ENCODE measurements around the gene EFNA3. TPM values are rescaled to one million over a fixed set of nuclear protein-coding genes. Genes with fewer than 3 reads are reported as not detected.
A peak's percentile ranks its signal among the peaks of the same experiment; 100 is the strongest.

Gene EFNA3
- total RNA-seq, 4 donors from 2014 or later = 3.4 to 7.9 (median 7.2) TPM

DNA sequence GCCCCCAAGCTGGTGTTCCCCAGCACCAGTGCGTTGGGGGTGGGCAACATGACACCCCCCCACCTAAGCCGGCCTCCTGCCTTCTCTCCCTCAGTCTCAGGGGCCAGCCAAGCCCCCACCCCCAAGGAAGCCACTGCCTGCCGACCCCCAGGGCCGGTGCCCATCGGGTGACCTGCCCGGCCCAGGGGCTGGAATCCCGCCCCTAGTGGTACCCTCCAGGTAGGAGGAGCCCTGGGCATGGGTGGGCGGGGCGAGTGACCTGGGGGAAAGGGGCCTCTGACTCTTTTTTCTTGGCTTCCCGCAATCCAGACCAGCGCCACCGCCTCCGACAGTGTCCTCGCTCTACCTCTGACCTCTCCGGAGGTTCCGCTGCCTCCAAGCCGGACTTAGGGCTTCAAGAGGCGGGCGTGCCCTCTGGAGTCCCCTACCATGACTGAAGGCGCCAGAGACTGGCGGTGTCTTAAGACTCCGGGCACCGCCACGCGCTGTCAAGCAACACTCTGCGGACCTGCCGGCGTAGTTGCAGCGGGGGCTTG is 16.4 kb upstream of the EFNA3 start:
- Histone ChIP-seq H3K9me3 (no peaks in the 10 kb centered on the region), H3K27ac (peak overlapping the region; percentile 89 to 93 (median 92)), H3K4me1 (peaks cover 20 to 38% (median 34%) of the 10 kb centered on the region in 4 donors), H3K4me3 (peak overlapping the region in 1 of 4 donors; percentile 85), H3K27me3 (no peaks in the 10 kb centered on the region), H3K36me3 (peaks cover 0 to 8% (median 0%) of the 10 kb centered on the region in 4 donors)
- intact Hi-C loops (cut with DNase I; ENCODE audit: low total_unique reads) (loop anchor here (10.0 kb wide), 1 partner anchor 507 kb away; the partner anchor contains the start of gene UBE2Q1), in situ Hi-C loops (cut with MboI; ENCODE audit: low pct_ligation_motif_present in 1 of 4, low pct_unique_long_range_greater_than_20kb in 1 of 4, low sequenced_read_pairs in 3 of 4) (loop anchor here in 3 of 4 donors (25.0 kb wide), 1 partner anchor 100 kb away; the partner anchor contains the start of genes CKS1B (in 3 of the 3), PBXIP1 (in 3 of the 3), PYGO2 (in 3 of the 3) and SHC1 (in 3 of the 3))
- DNase-seq = peak; percentile 41
- 36% methylated on average over 24 of the region's 29 CpGs; no CpG with 5 or more reads in 1 of the 2 donors for WGBS, 2 donors (ENCODE audit: low coverage in 1 of 2)
- no peak for TF ChIP-seq CTCF (IDR thresholded peaks at IDR 0.05)
- no peak for TF ChIP-seq POLR2AphosphoS5 (IDR thresholded peaks at IDR 0.05)
- TF ChIP-seq POLR2A (IDR thresholded peaks at IDR 0.05) = no peak
- no peak for TF ChIP-seq EP300 (IDR thresholded peaks at IDR 0.05; ENCODE audit: low read depth)

DNA sequence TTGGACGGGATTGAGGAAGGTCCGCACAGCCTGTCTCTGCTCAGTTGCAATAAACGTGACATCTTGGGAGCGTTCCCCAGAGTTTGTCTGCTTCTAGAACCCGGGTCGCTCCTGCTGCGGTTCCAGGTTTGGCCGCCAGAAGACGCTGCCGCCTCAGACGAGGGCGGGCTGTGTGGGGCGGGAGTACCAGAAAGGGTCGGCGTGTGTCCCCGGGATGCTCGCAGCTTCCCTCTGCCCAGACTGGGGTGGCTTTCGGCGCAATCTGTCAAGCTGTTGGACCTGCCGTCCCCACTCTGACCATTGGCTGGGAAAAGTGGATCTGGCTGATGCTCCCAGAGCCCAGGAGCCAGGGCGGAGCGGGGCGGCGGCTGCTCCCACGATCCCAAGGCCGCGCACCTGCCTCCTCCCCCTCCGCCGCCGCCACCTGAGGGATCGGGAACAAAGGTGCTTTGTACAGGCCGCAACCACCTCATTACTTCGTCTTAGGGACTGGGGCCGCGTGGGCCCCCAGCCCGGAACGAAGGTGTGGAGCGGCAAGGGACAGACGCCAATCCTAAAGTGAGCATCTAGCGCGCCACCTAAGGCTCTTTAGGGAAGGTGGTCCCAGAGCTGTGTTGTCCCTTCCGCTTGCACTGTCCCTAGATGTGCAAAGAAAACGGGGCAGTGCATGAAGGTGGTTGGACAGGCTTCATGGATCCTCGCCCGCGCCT is 15.8 kb upstream of the EFNA3 start:
- peak; percentile 84 for DNase-seq
- TF ChIP-seq CTCF (IDR thresholded peaks at IDR 0.05) (peak; percentile 84 to 96 (median 90)), POLR2AphosphoS5 (IDR thresholded peaks at IDR 0.05) (no peak), POLR2A (IDR thresholded peaks at IDR 0.05) (peak; percentile 9), EP300 (IDR thresholded peaks at IDR 0.05; ENCODE audit: low read depth) (no peak)
- peaks cover 0 to 2% (median 0%) of the 10 kb centered on the region in 4 donors for H3K36me3 ChIP-seq
- H3K27ac ChIP-seq = peak overlapping the region; percentile 89 to 93 (median 92)
- H3K4me3 ChIP-seq = peak overlapping the region in 3 of 4 donors; percentile 79 to 85 (median 81)
- H3K4me1 ChIP-seq = peaks cover 20 to 38% (median 34%) of the 10 kb centered on the region in 4 donors
- in situ Hi-C loops (cut with MboI; ENCODE audit: low pct_ligation_motif_present in 1 of 4, low pct_unique_long_range_greater_than_20kb in 1 of 4, low sequenced_read_pairs in 3 of 4) (loop anchor here in 3 of 4 donors (25.0 kb wide), 1 partner anchor 101 kb away; the partner anchor contains the start of genes CKS1B (in 3 of the 3), PBXIP1 (in 3 of the 3), PYGO2 (in 3 of the 3) and SHC1 (in 3 of the 3)), intact Hi-C loops (cut with DNase I; ENCODE audit: low total_unique reads) (loop anchor here (1.0 to 10.0 kb wide), 2 partner anchors 21 to 508 kb away; partner anchors contain the start of gene UBE2Q1)
- 7% methylated on average over 36 of the region's 46 CpGs; no CpG with 5 or more reads in 1 of the 2 donors for WGBS, 2 donors (ENCODE audit: low coverage in 1 of 2)
- H3K27me3 ChIP-seq = no peaks in the 10 kb centered on the region
- H3K9me3 ChIP-seq = no peaks in the 10 kb centered on the region

DNA sequence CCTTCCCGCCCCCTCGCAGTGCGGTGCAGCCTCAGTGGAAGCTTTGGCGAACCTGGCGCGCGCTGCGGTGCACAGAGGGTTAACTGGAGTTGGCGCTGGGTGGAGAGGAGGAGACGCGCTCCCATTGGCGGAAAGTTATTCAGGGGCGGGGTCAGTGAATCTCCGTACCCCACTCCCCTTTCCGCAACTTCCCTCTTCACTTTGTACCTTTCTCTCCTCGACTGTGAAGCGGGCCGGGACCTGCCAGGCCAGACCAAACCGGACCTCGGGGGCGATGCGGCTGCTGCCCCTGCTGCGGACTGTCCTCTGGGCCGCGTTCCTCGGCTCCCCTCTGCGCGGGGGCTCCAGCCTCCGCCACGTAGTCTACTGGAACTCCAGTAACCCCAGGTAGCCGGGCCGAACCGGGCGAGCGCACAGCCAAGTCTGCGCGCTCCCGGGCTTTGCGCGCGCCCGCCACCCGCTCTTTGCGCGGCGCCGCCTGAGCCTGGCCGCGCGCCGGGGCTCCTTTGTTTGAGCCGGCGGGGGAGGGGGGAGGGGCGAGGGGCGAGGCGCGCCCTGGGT is 15.0 kb upstream of the EFNA3 start, which contains the start of gene EFNA4:
TSS of gene EFNA4 (plus strand) at position 191 of the 561 bp plus-strand sequence. CDS start at position 275, 84 bp downstream.
- H3K4me3 ChIP-seq = peak within 1 kb of the TSS; percentile 79 to 85 (median 83)
- DNase-seq = peak; percentile 93
- no peaks in the 10 kb centered on the region for H3K36me3 ChIP-seq
- H3K27ac ChIP-seq = peak within 1 kb of the TSS; percentile 89 to 93 (median 92)
- WGBS, 2 donors (ENCODE audit: low coverage in 1 of 2) = 0% methylated on average over 31 of the region's 57 CpGs; no CpG with 5 or more reads in 1 of the 2 donors
- H3K4me1 ChIP-seq = peaks cover 20 to 38% (median 34%) of the 10 kb centered on the region in 4 donors
- intact Hi-C loops (cut with DNase I; ENCODE audit: low total_unique reads) = loop anchor here (1.0 to 10.0 kb wide), 2 partner anchors 21 to 509 kb away; partner anchors contain the start of gene UBE2Q1
- in situ Hi-C loops (cut with MboI; ENCODE audit: low pct_ligation_motif_present in 1 of 4, low pct_unique_long_range_greater_than_20kb in 1 of 4, low sequenced_read_pairs in 3 of 4) = loop anchor here in 3 of 4 donors (25.0 kb wide), 1 partner anchor 101 kb away; the partner anchor contains the start of genes CKS1B (in 3 of the 3), PBXIP1 (in 3 of the 3), PYGO2 (in 3 of the 3) and SHC1 (in 3 of the 3)
- H3K27me3 ChIP-seq = no peaks in the 10 kb centered on the region
- no peaks in the 10 kb centered on the region for H3K9me3 ChIP-seq
- TF ChIP-seq POLR2A (IDR thresholded peaks at IDR 0.05) (peak; percentile 90), POLR2AphosphoS5 (IDR thresholded peaks at IDR 0.05) (peak; percentile 69 to 90 (median 88)), EP300 (IDR thresholded peaks at IDR 0.05; ENCODE audit: low read depth) (no peak), CTCF (IDR thresholded peaks at IDR 0.05) (no peak)
